Non-pigmented ciliary epithelial cell (primary cell): ENCODE data around the gene COMMD6.

ENCODE experiments used
- DNase-seq: peaks from one replicate; pipeline ENCODE4 v3.0.0-alpha.2; 2010; ENCODE audit warnings: low read depth

Gene COMMD6

GRCh38 chr13:75482070-75482819, 55.4 kb downstream of the COMMD6 start, which contains the start of gene TBC1D4:
TBC1D4 (minus strand) TSS chr13:75482169; CDS start chr13:75481767, 402 bp downstream.
- peak; percentile 62 for DNase-seq

- DNase-seq, result no peak
Measured at GRCh38 chr13:75481176-75482069, 56.2 kb downstream of the COMMD6 start.

- no peak for DNase-seq
Measured at GRCh38 chr13:75480671-75481175, 56.9 kb downstream of the COMMD6 start.

GRCh38 chr13:75479102-75479740, 58.4 kb downstream of the COMMD6 start:
- DNase-seq, result no peak

GRCh38 chr13:75478659-75479058, 59.0 kb downstream of the COMMD6 start:
- no peak for DNase-seq
